HG03575 (cell line): ENCODE results near the gene ARL11.
"Not testable (repeated sequence)": the region's sequence is repeated elsewhere in the genome, so short reads cannot be mapped to it uniquely, and the experiment has no call there.

Experiments
- ATAC-seq: cut with Tn5 transposase; IDR thresholded peaks from one replicate; pipeline ENCODE4 v1.9.1; 2021; ENCODE audit not compliant: unreplicated experiment, insufficient number of reproducible peaks, low FRiP score; ENCODE audit errors: extremely low read depth

Gene ARL11

DNA sequence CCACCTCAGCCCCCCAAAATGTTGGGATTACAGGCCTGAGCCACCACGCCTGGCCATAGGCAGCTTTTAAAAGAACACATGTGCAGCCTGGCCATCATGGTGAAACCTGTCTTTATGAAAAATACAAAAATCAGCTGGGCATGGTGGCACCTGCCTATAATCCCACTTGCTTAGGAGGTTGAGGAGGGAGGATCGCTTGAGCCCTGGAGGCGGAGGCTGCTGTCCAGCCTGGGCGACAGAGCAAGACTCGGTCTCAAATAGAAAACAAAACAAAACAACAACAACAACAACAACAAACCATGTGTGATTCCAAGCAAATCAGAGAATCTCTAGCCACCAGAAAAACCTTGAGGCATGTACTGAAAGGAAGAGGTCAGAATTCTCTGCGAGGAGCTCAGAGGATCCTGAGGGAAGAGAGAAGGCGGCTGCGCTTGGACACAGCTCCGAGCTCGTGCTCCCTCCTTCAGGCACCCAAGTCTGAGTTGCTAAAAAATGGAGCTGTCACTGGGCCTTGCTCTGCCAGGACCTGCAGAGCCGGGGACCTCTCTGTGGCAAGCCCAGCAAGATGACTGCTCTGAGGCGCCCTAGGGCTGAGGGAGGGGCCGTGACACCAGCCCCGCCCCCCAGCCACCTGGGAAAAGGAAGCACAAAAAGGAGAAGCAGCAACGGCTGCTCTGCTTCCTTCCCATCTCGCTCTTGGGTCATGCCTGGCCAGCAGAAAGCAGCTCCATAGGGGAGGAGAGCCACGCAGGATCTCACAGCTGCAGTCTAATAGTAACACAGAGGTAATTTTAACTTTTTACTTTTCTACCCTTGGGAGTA is at the start of gene ARL11:
TSS of gene ARL11 (plus strand) at position 677 of the 822 bp plus-strand sequence. CDS start 1,941 bp downstream, outside the sequence.
- no peak for ATAC-seq

DNA sequence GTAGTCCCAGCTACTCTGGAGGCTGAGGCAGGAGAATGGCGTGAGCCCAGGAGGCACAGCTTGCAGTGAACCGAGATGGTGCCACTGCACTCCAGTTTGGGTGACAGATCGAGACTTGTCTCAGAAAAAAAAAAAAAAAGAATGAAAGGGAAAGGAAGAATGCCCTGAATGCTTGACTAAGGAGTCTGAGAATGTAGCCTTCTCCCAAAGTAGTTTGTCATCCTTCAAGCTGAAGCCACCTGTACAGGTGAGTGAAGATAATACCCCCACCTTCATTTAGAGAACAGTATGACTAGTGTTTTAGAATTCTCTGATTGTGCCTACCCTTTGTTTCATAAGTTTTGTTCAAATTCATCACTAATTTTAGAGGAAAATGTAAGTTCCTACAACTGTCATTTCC is 48.8 kb upstream of the ARL11 start:
- no peak for ATAC-seq

DNA sequence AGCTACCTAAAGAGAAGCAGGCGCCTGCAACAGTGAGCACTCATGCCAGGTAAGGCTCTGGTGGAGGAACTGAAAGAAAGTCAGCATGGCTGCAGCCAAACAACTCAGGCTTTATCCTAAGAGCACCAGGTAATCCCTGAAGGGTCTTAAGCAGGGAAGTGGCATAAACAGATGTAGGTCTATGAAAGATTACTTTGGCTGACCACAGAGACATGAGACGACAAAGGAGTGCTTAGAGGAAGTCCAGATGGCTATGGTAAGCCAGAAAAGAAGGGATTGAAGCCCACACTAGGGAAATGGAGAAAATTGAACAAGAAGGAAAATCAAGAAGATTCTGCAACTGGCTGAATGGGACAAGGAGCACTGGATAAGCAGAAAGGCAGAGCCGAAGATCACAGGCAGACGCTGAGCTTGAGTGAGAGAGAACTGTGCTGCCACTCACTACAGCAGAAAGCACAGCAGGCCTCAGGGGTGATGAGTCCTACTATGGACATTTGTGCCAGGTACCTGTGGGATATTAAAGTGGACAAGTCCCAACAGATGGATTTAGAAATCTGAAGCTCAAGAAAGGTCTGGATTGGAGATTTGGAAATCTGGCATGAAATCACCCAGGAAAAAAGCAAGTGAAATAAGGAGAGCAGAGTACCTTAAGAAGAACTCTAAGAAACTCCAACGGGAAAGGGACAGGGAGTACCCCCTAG is 47.2 kb upstream of the ARL11 start:
- ATAC-seq = no peak

DNA sequence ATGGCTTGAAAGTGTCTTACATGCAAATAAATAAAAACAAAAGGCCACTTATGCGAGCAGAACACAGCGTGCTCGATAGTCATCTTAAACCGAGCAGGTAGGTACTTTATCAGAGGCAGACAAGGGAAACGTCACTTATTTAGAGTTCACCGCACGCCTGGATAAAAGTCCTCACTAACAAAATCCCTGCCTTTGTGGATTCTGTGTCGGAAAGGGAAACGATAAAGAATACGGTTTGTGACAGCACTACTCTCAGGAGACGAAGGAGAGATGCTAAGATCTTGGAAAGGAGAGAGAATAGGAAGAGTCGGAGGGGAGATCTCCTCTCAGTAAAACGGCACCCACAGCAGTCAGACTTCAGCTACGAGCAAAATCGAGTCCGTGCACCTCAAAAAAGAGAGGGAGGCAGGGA is 43.5 kb upstream of the ARL11 start:
- ATAC-seq = no peak

DNA sequence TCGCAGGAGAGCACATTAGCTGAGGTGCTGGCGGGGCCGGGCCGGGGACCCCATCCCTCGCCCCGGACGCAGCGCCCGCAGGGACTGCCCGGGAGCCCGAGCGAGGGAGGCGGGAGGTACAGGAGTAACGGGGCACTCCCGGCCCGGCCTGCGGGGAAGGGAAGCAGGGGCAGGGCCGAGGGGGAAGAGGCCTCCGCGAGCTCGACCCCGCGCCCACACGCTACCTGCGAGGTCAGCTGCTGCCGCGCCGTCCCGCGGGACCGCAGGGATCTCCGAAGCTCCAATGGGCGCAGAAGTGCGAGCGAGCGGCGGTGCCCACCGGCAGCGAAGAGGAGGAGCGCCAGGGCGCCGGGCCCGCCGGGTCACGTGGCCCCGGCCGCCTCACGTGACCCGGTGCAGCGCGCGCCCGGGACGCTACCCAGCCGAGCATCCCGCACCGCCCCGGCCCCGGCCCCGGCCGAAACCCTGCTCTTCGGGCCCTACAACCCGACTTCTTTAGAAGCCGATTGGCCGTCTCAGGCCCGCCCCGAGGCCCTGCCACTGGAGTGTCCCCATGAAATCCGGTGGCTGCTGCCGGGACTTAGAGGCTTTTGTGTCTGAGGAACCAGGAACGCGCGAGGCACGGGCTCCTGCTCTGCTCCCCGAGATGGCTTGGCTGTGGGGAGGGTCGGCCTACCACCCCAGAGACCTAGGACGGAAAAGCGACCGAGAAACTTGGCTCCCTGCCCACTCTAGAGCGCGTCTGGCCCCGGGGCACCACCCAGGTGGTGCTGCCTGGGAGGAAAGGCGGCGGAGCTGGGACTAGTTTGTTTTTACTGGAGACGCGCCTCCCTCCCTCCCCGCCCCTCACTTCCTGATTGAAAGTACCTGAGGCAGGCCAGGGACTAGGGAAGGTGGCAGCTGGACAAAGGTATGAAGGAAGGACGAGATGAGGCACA is 42.8 kb upstream of the ARL11 start, which contains the start of gene RCBTB1:
TSS of gene RCBTB1 (minus strand) at position 339 of the 938 bp plus-strand sequence. CDS start 18,279 bp downstream, outside the sequence.
- ATAC-seq = no peak

DNA sequence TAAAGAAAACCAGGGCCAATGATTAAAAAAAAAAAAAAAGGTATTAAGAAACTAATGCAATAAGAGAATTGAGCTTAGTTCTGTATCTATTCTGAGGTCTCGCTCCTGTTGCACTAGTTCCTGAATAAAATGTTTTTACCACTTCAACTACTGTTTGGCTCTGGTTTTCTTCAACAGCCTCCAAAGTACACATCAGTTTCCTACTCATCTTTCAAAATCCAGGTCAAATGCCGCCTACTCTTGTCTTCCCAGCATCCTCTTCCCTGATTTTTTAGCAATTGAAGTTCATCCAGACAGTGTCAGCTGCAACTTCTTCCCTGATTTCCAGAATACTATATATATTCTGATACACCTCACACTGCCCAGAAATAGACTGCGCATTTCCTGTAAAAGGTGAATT is 41.6 kb upstream of the ARL11 start:
- no peak for ATAC-seq

DNA sequence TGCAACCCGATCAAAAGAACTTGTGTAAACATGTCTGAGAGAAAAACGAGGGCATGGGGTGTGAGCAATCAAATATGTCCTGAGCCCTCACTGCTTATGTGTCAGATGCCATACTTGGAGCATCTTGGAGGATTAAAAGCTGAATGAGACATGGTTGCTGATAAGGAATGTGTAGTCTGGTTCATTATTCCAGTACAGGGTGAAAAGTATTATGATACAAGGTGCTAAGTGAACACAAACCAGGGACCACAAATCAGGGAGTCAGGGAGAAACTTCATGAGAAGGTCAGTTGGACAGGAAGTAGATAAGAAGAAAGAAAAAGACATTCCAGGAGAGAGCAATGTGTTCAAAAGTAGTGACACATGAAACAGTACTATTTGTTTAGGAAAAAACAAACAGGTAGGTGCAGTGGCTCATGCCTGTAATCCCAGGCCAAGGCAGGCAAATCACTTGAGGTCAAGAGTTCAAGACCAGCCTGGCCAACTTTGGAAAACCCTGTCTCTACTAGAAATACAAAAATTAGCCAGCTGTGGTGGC is 40.9 kb upstream of the ARL11 start:
- ATAC-seq = no peak

DNA sequence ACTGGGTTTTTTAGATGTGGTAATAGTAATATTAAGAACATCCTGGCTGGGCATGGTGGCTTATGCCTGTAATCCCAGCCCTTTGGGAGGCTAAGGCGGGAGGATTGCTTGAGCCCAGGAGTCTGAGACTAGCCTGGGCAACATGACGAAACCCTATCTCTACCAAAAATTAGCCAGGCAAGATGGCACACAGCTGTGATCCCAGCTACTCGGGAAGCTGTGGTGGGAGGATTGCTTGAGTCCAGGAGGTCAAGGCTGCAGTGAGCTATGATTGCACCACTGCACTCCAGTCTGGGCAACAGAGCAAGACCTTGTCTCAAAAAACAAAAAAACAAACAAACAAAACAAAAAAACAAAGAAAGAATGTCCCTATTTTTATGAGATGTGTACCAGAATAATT is 37.6 kb upstream of the ARL11 start:
- ATAC-seq = not testable (repeated sequence)

DNA sequence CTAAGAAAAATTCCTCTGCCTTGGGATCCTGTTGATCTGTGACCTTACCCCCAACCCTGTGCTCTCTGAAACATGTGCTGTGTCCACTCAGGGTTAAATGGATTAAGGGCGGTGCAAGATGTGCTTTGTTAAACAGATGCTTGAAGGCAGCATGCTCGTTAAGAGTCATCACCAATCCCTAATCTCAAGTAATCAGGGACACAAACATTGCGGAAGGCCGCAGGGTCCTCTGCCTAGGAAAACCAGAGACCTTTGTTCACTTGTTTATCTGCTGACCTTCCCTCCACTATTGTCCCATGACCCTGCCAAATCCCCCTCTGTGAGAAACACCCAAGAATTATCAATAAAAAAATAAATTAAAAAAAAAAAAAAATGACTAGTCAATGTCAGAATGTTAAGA is 34.4 kb upstream of the ARL11 start:
- ATAC-seq = not testable (repeated sequence)

DNA sequence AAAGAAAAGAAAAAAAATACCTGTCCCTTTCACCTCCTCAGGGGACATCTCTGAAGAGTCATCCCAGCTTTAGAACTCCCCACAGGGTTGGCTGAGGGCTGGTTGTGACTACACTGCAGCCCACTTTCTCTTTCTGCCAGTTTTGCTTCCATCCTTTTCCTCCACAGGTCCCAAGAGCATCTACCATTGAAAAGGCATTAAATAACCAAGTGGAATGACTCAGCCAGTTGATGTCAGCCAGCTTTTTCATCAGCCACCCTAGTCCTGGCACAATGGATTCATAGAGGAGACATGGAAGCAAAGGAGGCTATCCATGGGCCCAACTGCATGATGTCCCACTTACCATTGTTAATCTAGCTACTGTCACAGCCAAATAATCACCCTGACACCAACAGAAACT is 33.7 kb upstream of the ARL11 start:
- ATAC-seq = no peak

DNA sequence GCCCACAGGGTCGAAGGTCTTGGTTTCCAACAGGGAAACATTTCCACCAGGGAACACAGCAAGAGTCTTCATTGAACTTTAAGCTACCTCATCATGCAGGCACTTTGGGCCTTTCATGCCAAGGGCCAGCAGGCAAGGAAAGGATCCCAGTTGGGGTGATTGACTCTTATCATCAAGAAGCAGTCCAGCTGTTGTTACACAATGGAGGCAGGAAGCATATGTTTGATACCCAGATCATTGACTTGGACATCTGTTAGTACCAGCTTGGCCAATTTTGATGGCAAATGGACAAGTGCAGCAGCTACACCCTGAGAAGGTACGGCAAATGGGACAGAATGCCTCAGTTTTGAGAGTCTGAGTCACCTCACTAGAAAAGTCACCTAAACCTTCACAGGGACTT is 32.1 kb upstream of the ARL11 start:
- ATAC-seq = no peak

DNA sequence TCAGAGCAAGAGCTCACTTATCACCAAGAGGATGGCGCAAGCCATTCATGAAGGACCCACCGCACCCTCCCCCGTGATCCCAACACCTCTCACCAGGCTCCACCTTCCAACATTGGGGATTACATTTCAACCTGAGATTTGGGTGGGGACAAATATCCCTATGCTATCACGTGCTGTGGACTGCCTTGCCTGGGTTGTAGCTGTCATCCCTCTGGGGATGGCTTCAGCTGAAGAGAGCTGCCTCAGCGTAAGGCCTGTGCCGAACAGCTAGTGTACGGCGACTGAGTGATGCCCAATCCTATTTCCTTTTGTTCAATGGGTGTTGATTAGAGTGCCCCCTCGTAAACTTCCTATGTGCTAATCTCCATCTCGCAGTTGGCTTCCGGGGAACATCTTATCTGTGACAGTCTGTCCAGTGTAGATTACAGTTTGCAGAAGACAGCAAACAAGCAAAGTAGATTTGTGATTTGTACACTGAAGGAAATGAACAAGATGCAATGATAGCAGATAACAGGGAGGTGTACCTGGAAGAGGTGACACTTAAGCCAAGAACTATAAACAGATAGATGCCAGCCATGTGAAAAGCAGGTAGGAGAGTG is 31.2 kb upstream of the ARL11 start:
- no peak for ATAC-seq

DNA sequence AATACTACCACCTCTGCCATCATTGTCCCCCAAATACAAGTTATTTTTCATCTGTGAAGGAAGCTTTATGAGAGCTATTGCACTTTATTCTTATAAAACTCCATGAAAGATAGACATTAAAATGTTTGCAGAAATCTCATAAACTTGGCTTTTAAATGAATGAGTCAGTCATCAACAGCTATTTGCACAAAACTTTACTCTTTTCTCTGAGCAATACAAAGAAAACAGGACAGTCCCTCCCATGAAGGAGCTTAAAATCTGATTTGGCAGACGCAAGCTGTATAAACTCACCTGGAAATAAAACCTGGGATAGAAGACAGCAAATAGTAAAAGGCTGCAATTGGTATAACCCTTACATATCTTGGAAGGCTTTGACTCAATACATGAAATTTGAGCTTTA is 26.3 kb upstream of the ARL11 start:
- no peak for ATAC-seq

DNA sequence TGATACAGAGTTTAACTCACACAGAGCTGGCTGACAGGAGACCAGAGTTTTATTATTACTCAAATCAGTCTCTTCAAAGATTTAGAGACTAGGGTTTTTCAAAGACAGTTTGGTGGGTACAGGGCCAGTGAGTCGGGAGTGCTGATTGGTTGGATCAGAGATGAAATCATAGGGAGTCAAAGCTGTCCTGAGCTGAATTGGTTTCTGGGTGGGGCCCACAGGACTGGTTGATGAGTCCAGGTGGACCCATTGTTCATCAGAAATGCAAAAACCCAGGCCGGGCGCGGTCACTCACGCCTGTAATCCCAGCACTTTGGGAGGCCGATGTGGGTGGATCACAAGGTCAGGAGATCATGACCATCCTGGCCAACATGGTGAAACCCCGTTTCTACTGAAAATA is 25.7 kb upstream of the ARL11 start:
- ATAC-seq = not testable (repeated sequence)

DNA sequence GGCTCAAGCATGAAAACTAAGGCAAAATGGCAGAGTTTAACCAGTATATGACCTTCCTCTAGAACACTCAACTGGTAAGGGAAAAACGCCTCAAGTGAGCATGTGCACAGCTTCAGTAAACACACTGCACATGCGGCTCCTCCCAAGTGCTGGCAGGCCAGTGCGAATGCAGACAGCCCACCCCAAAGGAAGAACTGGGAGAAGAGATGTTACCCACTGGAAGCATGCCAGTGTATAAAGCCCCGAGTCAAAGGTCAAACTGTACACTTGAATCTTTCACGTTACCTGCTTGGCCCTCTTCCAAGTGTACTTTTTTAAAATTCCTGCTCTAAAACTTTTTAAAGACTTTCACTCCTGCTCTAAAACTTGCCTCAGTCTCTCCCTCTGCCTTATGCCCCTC is 23.7 kb upstream of the ARL11 start:
- ATAC-seq = no peak

DNA sequence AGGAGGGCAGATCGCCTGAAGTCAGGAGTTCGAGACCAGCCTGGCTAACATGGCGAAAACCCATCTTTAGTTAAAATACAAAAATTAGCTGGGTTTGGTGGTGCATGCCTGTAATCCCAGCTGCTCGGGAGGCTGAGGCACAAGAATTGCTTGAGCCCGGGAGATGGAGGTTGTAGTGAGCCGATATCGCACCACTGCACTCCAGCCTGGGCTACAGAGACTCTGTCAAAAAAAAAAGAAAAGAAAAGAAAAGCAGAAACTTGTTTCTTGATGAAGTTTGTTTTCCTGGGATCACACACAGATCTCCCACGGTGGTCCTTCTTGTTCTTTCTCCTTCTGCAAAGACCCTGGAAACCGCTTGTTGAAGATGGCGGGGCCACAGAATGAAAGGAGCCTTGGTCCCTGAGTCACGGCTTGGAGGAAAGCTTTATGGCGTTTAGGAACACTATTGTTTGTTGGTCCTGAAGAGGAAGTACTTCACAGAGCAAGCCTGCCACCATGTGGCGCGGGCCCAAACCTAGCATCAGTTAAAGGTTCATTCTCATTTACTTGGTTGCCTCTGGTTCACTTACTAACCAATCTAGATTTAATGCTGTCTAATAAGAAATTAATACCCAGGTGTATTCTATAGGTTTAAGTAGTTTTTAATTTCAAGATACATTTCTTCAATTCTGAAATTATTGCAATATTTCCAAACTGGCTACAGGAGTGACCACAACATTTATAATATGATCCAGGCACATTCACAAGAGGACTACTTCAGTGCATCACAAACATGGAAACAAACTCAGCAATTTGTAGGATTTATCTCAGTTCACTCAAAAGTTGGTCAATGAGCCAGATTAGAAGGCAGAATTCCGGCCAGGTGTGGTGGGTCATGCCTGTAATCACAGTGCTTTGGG is 21.3 kb upstream of the ARL11 start:
- ATAC-seq = peak; percentile 71

DNA sequence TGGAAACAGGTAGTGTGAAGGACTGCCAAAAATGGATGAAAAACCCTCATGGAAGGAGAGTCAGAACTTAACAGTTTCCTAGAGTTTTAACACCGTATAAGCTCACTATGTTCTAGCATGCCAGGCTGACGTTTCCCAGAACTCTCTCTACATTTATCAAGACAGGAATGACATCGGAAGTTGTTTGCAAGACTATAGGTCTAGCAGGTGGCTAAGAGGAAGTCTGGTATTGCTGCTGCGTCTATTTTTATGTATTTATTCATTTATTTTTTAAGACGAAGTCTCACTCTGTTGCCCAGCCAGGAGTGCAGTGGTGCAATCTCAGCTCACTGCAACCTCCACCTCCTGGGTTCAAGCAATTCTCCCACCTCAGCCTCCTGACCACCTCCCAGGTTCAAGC is 20.5 kb upstream of the ARL11 start:
- ATAC-seq = no peak
